H9 (cell line): ENCODE data around the gene HUNK. TPM values are rescaled to one million over a fixed set of nuclear protein-coding genes. Genes with fewer than 3 reads are reported as not detected.

Experiments
- DNase-seq: peaks from one replicate; pipeline ENCODE4 v3.0.0-alpha.2; 2017
- H2AFZ ChIP-seq: one replicate; pipeline ENCODE4 v1.6.1; 2013; ENCODE audit warnings: mild to moderate bottlenecking, low read length, control low read depth, moderate library complexity
- H2AK5ac ChIP-seq: 2 replicates; pipeline ENCODE4 v1.6.1; 2013; ENCODE audit warnings: low read length, control low read depth, mixed read lengths; ENCODE audit not compliant: insufficient read length
- H2BK120ac ChIP-seq: one replicate; pipeline ENCODE4 v1.6.1; 2013; ENCODE audit warnings: low read depth, mild to moderate bottlenecking, low read length, control low read depth, inconsistent platforms; ENCODE audit not compliant: poor library complexity, severe bottlenecking
- H2BK12ac ChIP-seq: 2 replicates; pipeline ENCODE4 v1.6.1; 2013; ENCODE audit warnings: low read length, control low read depth, mixed read lengths, low read depth; ENCODE audit not compliant: insufficient read length
- H2BK15ac ChIP-seq: 2 replicates; pipeline ENCODE4 v1.6.1; 2013; ENCODE audit warnings: low read depth, low read length, control low read depth
- H2BK20ac ChIP-seq: one replicate; pipeline ENCODE4 v1.6.1; 2013; ENCODE audit warnings: low read depth, mild to moderate bottlenecking, low read length, control low read depth, inconsistent platforms; ENCODE audit not compliant: poor library complexity, severe bottlenecking
- H2BK5ac ChIP-seq: 2 replicates; pipeline ENCODE4 v1.6.1; 2013; ENCODE audit warnings: low read length, control low read depth, mixed read lengths; ENCODE audit not compliant: insufficient read length
- H3K14ac ChIP-seq: 2 replicates; pipeline ENCODE4 v1.6.1; 2013; ENCODE audit warnings: low read length, control low read depth; ENCODE audit not compliant: insufficient read depth
- H3K18ac ChIP-seq: 2 replicates; pipeline ENCODE4 v1.6.1; 2013; ENCODE audit warnings: low read depth, mild to moderate bottlenecking, mixed read lengths, low read length, control low read depth; ENCODE audit not compliant: insufficient read length
- H3K23ac ChIP-seq: 2 replicates; pipeline ENCODE4 v1.6.1; 2013; ENCODE audit warnings: low read length, control low read depth, mixed read lengths, low read depth; ENCODE audit not compliant: insufficient read length
- H3K23me2 ChIP-seq: 2 replicates; pipeline ENCODE4 v1.6.1; 2013; ENCODE audit warnings: low read depth, mild to moderate bottlenecking, mixed read lengths, low read length, control low read depth; ENCODE audit not compliant: insufficient read length, poor library complexity, severe bottlenecking
- H3K27ac ChIP-seq: 2 replicates; pipeline ENCODE4 v1.5.1; 2013; ENCODE audit warnings: low read length, control low read depth, mixed read lengths, low read depth; ENCODE audit not compliant: insufficient read length
- H3K27me3 ChIP-seq: 2 replicates; pipeline ENCODE4 v1.6.1; 2013; ENCODE audit warnings: low read length, control low read depth, inconsistent platforms; ENCODE audit not compliant: insufficient read depth
- H3K4ac ChIP-seq: 2 replicates; pipeline ENCODE4 v1.6.1; 2013; ENCODE audit warnings: low read depth, mild to moderate bottlenecking, control low read depth, inconsistent platforms, low read length, moderate library complexity
- H3K4me1 ChIP-seq: 2 replicates; pipeline ENCODE4 v1.6.1; 2013; ENCODE audit warnings: low read length, control low read depth, inconsistent platforms; ENCODE audit not compliant: insufficient read depth
- H3K4me2 ChIP-seq: 2 replicates; pipeline ENCODE4 v1.6.1; 2013; ENCODE audit warnings: low read length, control low read depth, mixed read lengths; ENCODE audit not compliant: insufficient read length, insufficient read depth
- H3K56ac ChIP-seq: 2 replicates; pipeline ENCODE4 v1.6.1; 2013; ENCODE audit warnings: low read depth, mild to moderate bottlenecking, mixed read lengths, low read length, control low read depth; ENCODE audit not compliant: insufficient read length
- H3K79me1 ChIP-seq: 2 replicates; pipeline ENCODE4 v1.6.1; 2013; ENCODE audit warnings: low read depth, mild to moderate bottlenecking, moderate library complexity, low read length, control low read depth, inconsistent platforms; ENCODE audit not compliant: insufficient read depth, poor library complexity, severe bottlenecking
- H3K79me2 ChIP-seq: 2 replicates; pipeline ENCODE4 v1.6.1; 2013; ENCODE audit warnings: low read length, control low read depth, inconsistent platforms; ENCODE audit not compliant: insufficient read depth
- H3K9ac ChIP-seq: 2 replicates; pipeline ENCODE4 v1.6.1; 2013; ENCODE audit warnings: low read length, control low read depth, mixed read lengths; ENCODE audit not compliant: insufficient read length; ENCODE audit errors: extremely low read depth
- H3K9me3 ChIP-seq: one replicate; pipeline ENCODE4 v1.6.1; 2013; ENCODE audit warnings: low read depth, low read length, inconsistent platforms; ENCODE audit not compliant: control insufficient read depth
- H3T11ph ChIP-seq: one replicate; pipeline ENCODE4 v1.6.1; 2013; ENCODE audit warnings: mild to moderate bottlenecking, low read length, control low read depth, inconsistent platforms
- H4K20me1 ChIP-seq: one replicate; pipeline ENCODE4 v1.6.1; 2013; ENCODE audit not compliant: control insufficient read depth, insufficient read length, insufficient read depth
- H4K5ac ChIP-seq: 2 replicates; pipeline ENCODE4 v1.6.1; 2013; ENCODE audit warnings: low read depth, mild to moderate bottlenecking, mixed read lengths, low read length, control low read depth; ENCODE audit not compliant: insufficient read length
- H4K8ac ChIP-seq: replicated peaks from 2 replicates; pipeline ENCODE4 v1.6.1; 2013; ENCODE audit warnings: low read length, control low read depth, mixed read lengths, low read depth; ENCODE audit not compliant: insufficient read length
- H4K91ac ChIP-seq: 2 replicates; pipeline ENCODE4 v1.6.1; 2013; ENCODE audit warnings: low read depth, mild to moderate bottlenecking, moderate library complexity, mixed read lengths, low read length, control low read depth; ENCODE audit not compliant: insufficient read length
- H3K27ac Mint-ChIP-seq, 3 experiments: 2 replicates in 2 of 3; 3 replicates in 1 of 3; pipeline ENCODE4 v1.8.0; 2020 to 2021; ENCODE audit warnings: mixed read lengths in 3 of 3, mild to moderate bottlenecking in 1 of 3, moderate library complexity in 1 of 3
- H3K27me3 Mint-ChIP-seq: 2 replicates; pipeline ENCODE4 v1.8.0; 2021; ENCODE audit warnings: low read depth, mild to moderate bottlenecking, moderate library complexity, mixed read lengths
- H3K36me3 Mint-ChIP-seq, 3 experiments: 2 replicates in 2 of 3; 3 replicates in 1 of 3; pipeline ENCODE4 v1.8.0; 2020 to 2021; ENCODE audit warnings: low read depth in 3 of 3, mixed read lengths in 3 of 3; ENCODE audit not compliant: insufficient read depth in 1 of 3
- H3K4me1 Mint-ChIP-seq, 2 experiments: 2 replicates each; pipeline ENCODE4 v1.8.0; 2020; ENCODE audit warnings: mixed read lengths in 2 of 2
- H3K4me3 Mint-ChIP-seq, 2 experiments: 2 replicates in 1 of 2; 3 replicates in 1 of 2; pipeline ENCODE4 v1.8.0; 2020 to 2021; ENCODE audit warnings: mild to moderate bottlenecking in 2 of 2, mixed read lengths in 2 of 2, moderate library complexity in 1 of 2
- H3K9me3 Mint-ChIP-seq, 2 experiments: 2 replicates in 1 of 2; 3 replicates in 1 of 2; pipeline ENCODE4 v1.8.0; 2020; ENCODE audit warnings: mild to moderate bottlenecking in 2 of 2, mixed read lengths in 2 of 2, moderate library complexity in 1 of 2
- CTCF ChIP-seq: fragments of 200-600 bp; sonication (generic); conservative IDR thresholded peaks from 3 replicates; pipeline ENCODE4 v1.8.0; 2021; ENCODE audit warnings: antibody characterized with exemption, mild to moderate bottlenecking
- WGBS: extraction: QIAGEN DNeasy Blood & Tissue Kit; methylation state at CpG from one replicate; pipeline ENCODE4 v1.1.7; 2013; ENCODE audit warnings: missing lambda C conversion rate, low lambda C conversion rate, mixed read lengths; ENCODE audit not compliant: insufficient read length; ENCODE audit errors: extremely low coverage; 5-methylcytosine and 5-hydroxymethylcytosine counted together
- total RNA-seq: library from RNA; stranded (reverse); gene quantifications from 2 replicates; pipeline ENCODE4 v1.2.1, GENCODE V29; 2021

Gene HUNK
- total RNA-seq, 1 experiment from 2014 or later, result 5.8 TPM

GRCh38 chr21:31992391-31992790 is 119.6 kb downstream of the HUNK start:
- Histone ChIP-seq H2BK12ac (no peak overlapping the region), H2BK15ac (no peak overlapping the region), H3K4me1 (no peaks in the 10 kb centered on the region), H3K14ac (no peak overlapping the region; the same call in 1 of the 2 replicates), H3K9me3 (no peaks in the 10 kb centered on the region), H2AFZ (no peak overlapping the region), H3K4ac (no peak overlapping the region), H3K79me2 (no peaks in the 10 kb centered on the region), H3T11ph (no peak overlapping the region), H3K56ac (no peak overlapping the region), H3K27me3 (no peaks in the 10 kb centered on the region), H3K79me1 (no peaks in the 10 kb centered on the region), H3K9ac (no peak overlapping the region), H2AK5ac (no peak overlapping the region), H2BK20ac (no peak overlapping the region), H2BK120ac (no peak overlapping the region), H4K5ac (no peak overlapping the region), H4K91ac (no peak overlapping the region), H4K20me1 (no peaks in the 10 kb centered on the region), H3K27ac (no peak overlapping the region), H3K23ac (no peak overlapping the region), H4K8ac (no peak overlapping the region), H3K4me2 (no peak overlapping the region), H2BK5ac (no peak overlapping the region), H3K18ac (no peak overlapping the region), H3K23me2 (no peaks in the 10 kb centered on the region)
- Mint-ChIP-seq H3K4me3 (no peak overlapping the region), H3K27ac (peak overlapping the region in 1 of 3 experiments; percentile 74; a peak in 2 of 7 replicates), H3K4me1 (peaks cover 5 to 7% of the 10 kb centered on the region in 2 experiments; a peak in 3 of 4 replicates), H3K27me3 (no peaks in the 10 kb centered on the region), H3K36me3 (peaks cover 0 to 2% (median 0%) of the 10 kb centered on the region in 3 experiments; a peak in 4 of 7 replicates), H3K9me3 (no peaks in the 10 kb centered on the region)
- WGBS, result no CpG with 5 or more reads among the region's 11 CpGs
- TF ChIP-seq CTCF, result no peak
- DNase-seq, result no peak
